Bronchial epithelial cell (primary cell): ENCODE measurements around the gene CDH22. TPM values are rescaled to one million over a fixed set of nuclear protein-coding genes. Genes with fewer than 3 reads are reported as not detected.

Experiments used
- DNase-seq: peaks from one replicate; pipeline ENCODE4 v3.0.0-alpha.2; 2010; ENCODE audit warnings: low read depth
- FAIRE-seq: peaks from 2 replicates; lab custom pipeline; 2011; peaks lifted over from hg19 to GRCh38; lab: Jason Lieb, UNC
- H3K27me3 ChIP-seq: 2 replicates; pipeline ENCODE4 v1.5.1; 2011; ENCODE audit warnings: low read length; ENCODE audit not compliant: control insufficient read depth, insufficient read depth
- H3K36me3 ChIP-seq: 2 replicates; pipeline ENCODE4 v1.5.1; 2011; ENCODE audit warnings: low read length; ENCODE audit not compliant: control insufficient read depth, insufficient read depth
- H3K4me3 ChIP-seq: 2 replicates; pipeline ENCODE4 v1.5.1; 2011; ENCODE audit warnings: mild to moderate bottlenecking, low read depth, low read length, control low read depth
- total RNA-seq: library from RNA; depleted of rRNA; stranded (reverse); fragments of >200 nt; gene quantifications from 2 replicates; pipeline ENCODE4 v1.2.1, GENCODE V29; 2014
- TF ChIP-seq, protein P1 (sequence below): IDR thresholded peaks from 2 replicates; pipeline ENCODE4 v1.5.1; 2011; ENCODE audit warnings: mild to moderate bottlenecking, moderate library complexity, low read length, control low read depth, inconsistent platforms; ENCODE audit not compliant: insufficient read depth, severe bottlenecking

The CDH22 gene
- total RNA-seq, 1 donor from 2014 or later, result not detected

DNA sequence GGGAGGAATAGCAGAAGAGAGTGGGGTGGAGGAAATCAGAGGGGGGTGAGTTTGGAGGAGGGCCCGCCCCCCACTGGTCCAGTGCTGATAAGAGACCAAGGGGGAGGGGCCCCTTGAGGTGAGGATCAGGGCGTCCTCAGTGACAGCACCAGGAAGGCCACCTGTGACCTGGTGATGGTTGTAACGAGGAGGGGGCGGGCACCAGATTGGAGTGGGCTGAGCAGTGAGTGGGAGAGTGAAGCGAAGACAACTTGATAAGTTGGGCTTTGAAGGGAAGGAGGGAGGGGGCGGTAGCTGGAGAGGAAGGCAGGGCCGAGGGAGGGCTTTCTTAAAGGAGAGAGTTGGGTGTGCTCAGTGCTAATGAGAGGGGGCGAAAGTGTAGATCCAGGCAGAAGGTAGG, 30.7 kb downstream of the CDH22 start:
- FAIRE-seq (no peak), DNase-seq (no peak)
- Histone ChIP-seq H3K4me3 (no peak overlapping the region), H3K27me3 (peaks cover 6% of the 10 kb centered on the region), H3K36me3 (no peaks in the 10 kb centered on the region)
- TF ChIP-seq, protein P1, sequence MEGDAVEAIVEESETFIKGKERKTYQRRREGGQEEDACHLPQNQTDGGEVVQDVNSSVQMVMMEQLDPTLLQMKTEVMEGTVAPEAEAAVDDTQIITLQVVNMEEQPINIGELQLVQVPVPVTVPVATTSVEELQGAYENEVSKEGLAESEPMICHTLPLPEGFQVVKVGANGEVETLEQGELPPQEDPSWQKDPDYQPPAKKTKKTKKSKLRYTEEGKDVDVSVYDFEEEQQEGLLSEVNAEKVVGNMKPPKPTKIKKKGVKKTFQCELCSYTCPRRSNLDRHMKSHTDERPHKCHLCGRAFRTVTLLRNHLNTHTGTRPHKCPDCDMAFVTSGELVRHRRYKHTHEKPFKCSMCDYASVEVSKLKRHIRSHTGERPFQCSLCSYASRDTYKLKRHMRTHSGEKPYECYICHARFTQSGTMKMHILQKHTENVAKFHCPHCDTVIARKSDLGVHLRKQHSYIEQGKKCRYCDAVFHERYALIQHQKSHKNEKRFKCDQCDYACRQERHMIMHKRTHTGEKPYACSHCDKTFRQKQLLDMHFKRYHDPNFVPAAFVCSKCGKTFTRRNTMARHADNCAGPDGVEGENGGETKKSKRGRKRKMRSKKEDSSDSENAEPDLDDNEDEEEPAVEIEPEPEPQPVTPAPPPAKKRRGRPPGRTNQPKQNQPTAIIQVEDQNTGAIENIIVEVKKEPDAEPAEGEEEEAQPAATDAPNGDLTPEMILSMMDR, result no peak

DNA sequence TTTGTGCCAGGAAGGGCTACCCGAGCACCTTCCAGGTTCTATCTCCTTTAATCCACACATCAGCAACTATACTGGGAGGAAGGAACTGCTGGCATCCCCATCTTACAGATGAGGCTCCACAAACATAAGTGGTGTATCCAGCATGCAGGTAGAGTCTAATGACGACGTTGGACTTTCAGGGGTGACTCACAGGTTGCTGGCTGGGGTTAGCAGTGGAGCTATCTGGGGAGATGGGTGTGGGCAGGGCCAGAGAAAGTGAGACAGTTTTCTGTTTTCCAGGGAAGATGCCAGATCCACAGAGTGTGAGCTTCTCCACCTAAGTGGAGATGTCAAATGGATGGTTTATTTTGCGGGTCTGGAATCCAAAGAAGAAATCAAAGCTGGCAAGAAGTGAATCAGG, 31.8 kb downstream of the CDH22 start:
- no peak overlapping the region for H3K4me3 ChIP-seq
- TF ChIP-seq, protein P1, result no peak
- peak; percentile 35 for DNase-seq
- no peak for FAIRE-seq
- H3K27me3 ChIP-seq, result peaks cover 6% of the 10 kb centered on the region
- H3K36me3 ChIP-seq, result no peaks in the 10 kb centered on the region

DNA sequence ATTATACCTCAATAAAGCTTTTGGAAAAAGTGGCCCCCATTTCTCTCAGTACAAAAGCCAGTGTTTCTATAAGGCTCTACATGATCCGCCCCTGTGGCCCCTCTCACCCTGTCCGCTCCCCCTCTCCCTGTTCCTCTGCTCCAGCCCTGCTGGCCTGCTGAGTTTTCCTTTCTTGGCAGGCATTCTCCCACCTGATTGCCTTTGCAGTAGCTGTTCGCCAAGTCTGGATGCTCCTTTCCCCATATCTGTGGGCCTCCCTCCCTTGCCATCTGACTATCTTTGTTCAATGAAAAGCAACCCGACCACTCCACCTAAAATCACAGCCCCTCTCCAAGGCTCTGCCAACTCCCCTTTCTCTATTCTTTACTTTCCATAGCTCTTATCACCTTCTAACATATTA, 33.2 kb downstream of the CDH22 start:
- FAIRE-seq (no peak), DNase-seq (no peak)
- peaks cover 11% of the 10 kb centered on the region for H3K27me3 ChIP-seq
- TF ChIP-seq, protein P1, result no peak
- H3K36me3 ChIP-seq, result no peaks in the 10 kb centered on the region
- H3K4me3 ChIP-seq, result no peak overlapping the region

DNA sequence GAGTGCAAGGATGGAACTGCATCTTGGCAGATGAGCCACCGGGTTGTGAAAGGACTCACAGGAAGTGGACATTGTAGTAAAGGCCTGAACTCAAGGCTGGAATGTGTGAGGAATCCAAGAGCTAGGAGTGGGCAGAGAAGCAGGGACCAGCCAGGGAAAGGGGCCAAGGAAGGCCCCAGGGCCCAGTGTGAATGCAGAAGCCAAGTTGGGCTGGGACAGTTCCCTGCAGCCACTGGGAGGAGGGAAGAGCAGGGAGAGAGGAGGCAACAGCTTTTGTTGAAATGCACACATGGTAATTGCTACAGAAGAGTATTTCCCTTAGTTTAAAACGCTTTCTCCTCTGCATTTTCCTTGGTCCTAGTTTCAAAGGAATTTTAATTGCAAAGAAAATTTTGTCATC, 34.6 kb downstream of the CDH22 start:
- Histone ChIP-seq H3K4me3 (no peak overlapping the region), H3K36me3 (no peaks in the 10 kb centered on the region), H3K27me3 (peaks cover 13% of the 10 kb centered on the region)
- DNase-seq (no peak), FAIRE-seq (no peak)
- TF ChIP-seq, protein P1, result no peak

DNA sequence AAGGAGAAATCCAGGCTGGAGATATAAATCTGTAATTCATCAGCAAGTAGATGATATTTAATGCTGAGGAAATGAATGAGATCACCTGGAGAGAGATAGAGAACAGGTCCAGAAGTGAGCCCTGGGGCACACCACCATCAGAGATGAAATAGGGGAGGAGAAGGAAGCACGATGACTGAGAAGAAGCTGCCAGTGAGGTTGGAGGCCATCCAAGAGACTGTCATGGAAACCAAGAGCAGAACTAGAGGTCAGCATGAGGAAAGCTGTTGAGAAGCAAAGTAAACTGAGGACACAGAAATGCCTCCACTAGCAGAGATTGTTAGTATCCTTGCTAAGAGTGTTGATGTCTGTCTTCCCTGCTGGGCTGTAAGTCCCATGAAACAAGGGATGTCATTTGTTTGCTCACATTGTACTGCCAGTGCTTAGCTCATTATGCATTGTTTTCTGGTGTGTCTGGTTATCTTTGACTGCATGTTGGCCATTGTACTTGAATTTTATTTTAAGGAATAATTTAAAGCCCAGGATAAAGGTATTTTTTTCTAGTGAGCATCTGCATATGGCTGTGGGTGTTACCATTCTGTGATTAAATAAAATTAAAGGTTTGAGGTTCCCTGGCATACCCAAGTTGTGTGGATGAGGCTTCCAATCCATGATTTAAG, 35.8 kb downstream of the CDH22 start:
- Histone ChIP-seq H3K27me3 (peaks cover 14% of the 10 kb centered on the region), H3K4me3 (no peak overlapping the region), H3K36me3 (no peaks in the 10 kb centered on the region)
- FAIRE-seq (no peak), DNase-seq (no peak)
- TF ChIP-seq, protein P1, result no peak
